ENCODE results near the gene POP4. TPM values are rescaled to one million over a fixed set of nuclear protein-coding genes. Genes with fewer than 3 reads are reported as not detected.

Gene POP4
- total and polyA plus RNA-seq, 2 experiments from 2014 or later = 68.9 to 91.8 TPM

- no peaks in the 10 kb centered on the region for H3K27me3 ChIP-seq
- no peaks in the 10 kb centered on the region for H3K9me2 ChIP-seq (replicated peaks; ENCODE audit: insufficient read depth)
- no peaks in the 10 kb centered on the region for H3K9me3 ChIP-seq (ENCODE audit: low read depth)
- 85% methylated on average over 7 of the region's 7 CpGs for WGBS (ENCODE audit: low lambda C conversion rate, missing lambda C conversion rate)
- H3K4me2 ChIP-seq = no peak overlapping the region
- no peak overlapping the region for H2AFZ ChIP-seq
- no peaks in the 10 kb centered on the region for H4K20me1 ChIP-seq (ENCODE audit: insufficient read depth, poor library complexity, severe bottlenecking)
- H3K4me1 ChIP-seq (ENCODE audit: insufficient read depth) = no peaks in the 10 kb centered on the region
- no peak overlapping the region for H3K4me3 ChIP-seq
- H3K79me2 ChIP-seq = no peaks in the 10 kb centered on the region
- no peak for DNase-seq (ENCODE audit: low spot score)
- no peaks in the 10 kb centered on the region for H3K36me3 ChIP-seq (replicated peaks; ENCODE audit: insufficient read depth, low read depth)
- H3K27ac ChIP-seq = no peak overlapping the region
- no peak for TF ChIP-seq EZH2phosphoT487 (IDR thresholded peaks at IDR 0.05; ENCODE audit: low read depth, severe bottlenecking, unreplicated experiment)
- TF ChIP-seq EZH2 (IDR thresholded peaks at IDR 0.05; ENCODE audit: borderline replicate concordance) = no peak
- no peak for TF ChIP-seq CTCF (IDR thresholded peaks at IDR 0.05; ENCODE audit: poor library complexity)
Observed at GRCh38 chr19:29614046-29614445, 8.0 kb downstream of the POP4 start.

GRCh38 chr19:29614780-29615179 is 8.7 kb downstream of the POP4 start:
- Histone ChIP-seq H3K4me2 (no peak overlapping the region), H3K9me2 (replicated peaks; ENCODE audit: insufficient read depth) (no peaks in the 10 kb centered on the region), H4K20me1 (ENCODE audit: insufficient read depth, poor library complexity, severe bottlenecking) (no peaks in the 10 kb centered on the region), H3K27ac (no peak overlapping the region), H3K9me3 (ENCODE audit: low read depth) (no peaks in the 10 kb centered on the region), H3K4me3 (no peak overlapping the region), H3K4me1 (ENCODE audit: insufficient read depth) (no peaks in the 10 kb centered on the region), H3K79me2 (no peaks in the 10 kb centered on the region), H3K36me3 (replicated peaks; ENCODE audit: insufficient read depth, low read depth) (no peaks in the 10 kb centered on the region), H3K27me3 (no peaks in the 10 kb centered on the region), H2AFZ (no peak overlapping the region)
- no peak for DNase-seq (ENCODE audit: low spot score)
- 95% methylated on average over 4 of the region's 4 CpGs for WGBS (ENCODE audit: low lambda C conversion rate, missing lambda C conversion rate)
- TF ChIP-seq CTCF (IDR thresholded peaks at IDR 0.05; ENCODE audit: poor library complexity) (no peak), EZH2phosphoT487 (IDR thresholded peaks at IDR 0.05; ENCODE audit: low read depth, severe bottlenecking, unreplicated experiment) (no peak), EZH2 (IDR thresholded peaks at IDR 0.05; ENCODE audit: borderline replicate concordance) (no peak)

DNA sequence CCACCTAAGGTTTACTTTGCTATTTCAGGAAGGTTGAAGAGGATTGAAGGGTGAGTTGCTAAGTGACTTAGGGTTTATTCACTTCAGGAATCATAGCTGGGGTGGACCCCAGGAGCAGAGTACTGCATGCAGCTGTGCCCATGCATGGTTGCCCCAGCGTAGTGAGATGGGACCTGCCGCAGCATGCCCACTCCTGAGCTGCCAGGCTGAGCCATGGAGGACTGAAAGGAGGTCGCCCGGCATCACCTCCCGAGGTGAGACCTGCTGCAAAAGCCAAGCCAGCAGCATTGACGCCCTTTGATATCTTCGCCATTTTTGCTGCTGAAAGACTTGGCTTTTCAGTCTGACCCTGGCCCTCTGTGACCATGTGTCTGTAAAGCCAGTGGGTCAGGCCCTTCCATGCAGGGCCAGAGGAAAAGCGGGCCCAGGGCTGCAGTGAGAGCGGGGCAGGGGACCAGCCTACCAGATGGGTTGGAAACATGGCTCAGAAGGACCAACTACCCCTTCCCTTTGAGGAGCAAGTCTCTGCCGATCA is 9.9 kb downstream of the POP4 start:
- Histone ChIP-seq H3K4me3 (no peak overlapping the region), H3K9me2 (replicated peaks; ENCODE audit: insufficient read depth) (no peaks in the 10 kb centered on the region), H4K20me1 (ENCODE audit: insufficient read depth, poor library complexity, severe bottlenecking) (no peaks in the 10 kb centered on the region), H3K9me3 (ENCODE audit: low read depth) (no peaks in the 10 kb centered on the region), H2AFZ (no peak overlapping the region), H3K4me1 (ENCODE audit: insufficient read depth) (no peaks in the 10 kb centered on the region), H3K79me2 (no peaks in the 10 kb centered on the region), H3K36me3 (replicated peaks; ENCODE audit: insufficient read depth, low read depth) (no peaks in the 10 kb centered on the region), H3K27ac (no peak overlapping the region), H3K27me3 (no peaks in the 10 kb centered on the region), H3K4me2 (no peak overlapping the region)
- TF ChIP-seq CTCF (IDR thresholded peaks at IDR 0.05; ENCODE audit: poor library complexity) (no peak), EZH2 (IDR thresholded peaks at IDR 0.05; ENCODE audit: borderline replicate concordance) (no peak), EZH2phosphoT487 (IDR thresholded peaks at IDR 0.05; ENCODE audit: low read depth, severe bottlenecking, unreplicated experiment) (no peak)
- no peak for DNase-seq (ENCODE audit: low spot score)
- 97% methylated on average over 10 of the region's 10 CpGs for WGBS (ENCODE audit: low lambda C conversion rate, missing lambda C conversion rate)

DNA sequence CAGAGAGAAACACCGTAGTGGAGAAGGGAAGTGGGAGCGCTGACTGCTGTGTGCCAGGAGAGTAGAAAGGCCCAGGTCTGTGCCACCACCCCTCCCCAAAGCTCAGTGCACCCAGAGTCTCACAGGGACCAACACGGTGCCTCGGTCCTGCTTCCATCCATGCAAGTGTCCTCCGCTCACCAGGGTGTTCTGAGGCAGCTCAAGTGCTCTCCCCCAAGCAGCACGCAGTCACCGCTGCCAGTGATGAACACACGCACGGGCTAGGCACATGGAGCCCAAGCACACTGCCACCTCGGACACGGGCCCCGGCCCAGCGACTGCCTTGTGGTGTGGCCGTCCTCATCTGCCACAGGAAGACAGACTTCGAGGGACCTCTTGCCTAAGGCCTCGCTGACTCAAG is 10.5 kb downstream of the POP4 start:
- no peak for TF ChIP-seq EZH2 (IDR thresholded peaks at IDR 0.05; ENCODE audit: borderline replicate concordance)
- no peak for TF ChIP-seq CTCF (IDR thresholded peaks at IDR 0.05; ENCODE audit: poor library complexity)
- TF ChIP-seq EZH2phosphoT487 (IDR thresholded peaks at IDR 0.05; ENCODE audit: low read depth, severe bottlenecking, unreplicated experiment) = no peak
- H3K79me2 ChIP-seq = no peaks in the 10 kb centered on the region
- no peak overlapping the region for H3K4me2 ChIP-seq
- H3K27me3 ChIP-seq = no peaks in the 10 kb centered on the region
- no peaks in the 10 kb centered on the region for H3K4me1 ChIP-seq (ENCODE audit: insufficient read depth)
- no peaks in the 10 kb centered on the region for H3K36me3 ChIP-seq (replicated peaks; ENCODE audit: insufficient read depth, low read depth)
- H3K9me3 ChIP-seq (ENCODE audit: low read depth) = no peaks in the 10 kb centered on the region
- DNase-seq (ENCODE audit: low spot score) = no peak
- H3K27ac ChIP-seq = no peak overlapping the region
- WGBS (ENCODE audit: low lambda C conversion rate, missing lambda C conversion rate) = 96% methylated on average over 15 of the region's 16 CpGs
- no peak overlapping the region for H3K4me3 ChIP-seq
- no peak overlapping the region for H2AFZ ChIP-seq
- no peaks in the 10 kb centered on the region for H3K9me2 ChIP-seq (replicated peaks; ENCODE audit: insufficient read depth)
- H4K20me1 ChIP-seq (ENCODE audit: insufficient read depth, poor library complexity, severe bottlenecking) = no peaks in the 10 kb centered on the region

Measured in hepatocyte (in vitro differentiated cells).